ENCODE data around the gene ADARB1.

Gene ADARB1

DNA sequence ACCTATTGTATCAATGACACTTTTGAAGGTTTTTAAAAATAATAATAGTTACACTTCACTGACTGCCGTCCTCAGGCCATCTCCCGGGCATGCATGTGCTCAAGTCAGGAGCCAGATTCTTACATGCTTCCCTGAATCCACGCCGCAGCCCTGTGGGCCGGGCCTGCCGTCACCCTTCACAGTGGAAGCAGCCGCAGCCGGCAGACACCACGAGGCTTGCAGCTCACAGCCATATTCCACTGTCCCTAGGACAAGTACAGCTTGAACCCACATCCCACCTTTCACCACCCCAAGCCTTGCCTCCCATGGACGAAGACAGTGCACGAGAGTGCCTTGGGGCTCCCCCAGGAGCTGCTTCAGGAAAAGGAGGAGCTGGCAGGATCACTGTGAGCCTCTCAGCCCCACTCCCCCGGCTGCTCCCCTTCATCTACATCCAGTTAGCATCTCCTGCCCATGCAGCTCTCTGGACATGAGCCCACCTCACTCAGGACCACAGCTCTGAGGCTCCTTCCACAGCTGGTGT is 136.1 kb downstream of the ADARB1 start:
- H3K36me3 ChIP-seq (ENCODE audit: control insufficient read depth, insufficient read depth, low read length), result no peaks in the 10 kb centered on the region
- no peaks in the 10 kb centered on the region for H3K79me2 ChIP-seq
- no peak overlapping the region for H3K27ac ChIP-seq
- no peak overlapping the region for H3K4me2 ChIP-seq (ENCODE audit: low read length)
- no peak overlapping the region for H2AFZ ChIP-seq
- no peaks in the 10 kb centered on the region for H3K27me3 ChIP-seq (ENCODE audit: control insufficient read depth, insufficient read depth, low read length)
- peaks cover 4% of the 10 kb centered on the region for H3K4me1 ChIP-seq
- no peak overlapping the region for H3K4me3 ChIP-seq (ENCODE audit: low read depth, low read length)
- H3K9ac ChIP-seq, result no peak overlapping the region
- H3K9me3 ChIP-seq (ENCODE audit: control insufficient read depth, low read length), result no peaks in the 10 kb centered on the region
- TF ChIP-seq, protein P1, sequence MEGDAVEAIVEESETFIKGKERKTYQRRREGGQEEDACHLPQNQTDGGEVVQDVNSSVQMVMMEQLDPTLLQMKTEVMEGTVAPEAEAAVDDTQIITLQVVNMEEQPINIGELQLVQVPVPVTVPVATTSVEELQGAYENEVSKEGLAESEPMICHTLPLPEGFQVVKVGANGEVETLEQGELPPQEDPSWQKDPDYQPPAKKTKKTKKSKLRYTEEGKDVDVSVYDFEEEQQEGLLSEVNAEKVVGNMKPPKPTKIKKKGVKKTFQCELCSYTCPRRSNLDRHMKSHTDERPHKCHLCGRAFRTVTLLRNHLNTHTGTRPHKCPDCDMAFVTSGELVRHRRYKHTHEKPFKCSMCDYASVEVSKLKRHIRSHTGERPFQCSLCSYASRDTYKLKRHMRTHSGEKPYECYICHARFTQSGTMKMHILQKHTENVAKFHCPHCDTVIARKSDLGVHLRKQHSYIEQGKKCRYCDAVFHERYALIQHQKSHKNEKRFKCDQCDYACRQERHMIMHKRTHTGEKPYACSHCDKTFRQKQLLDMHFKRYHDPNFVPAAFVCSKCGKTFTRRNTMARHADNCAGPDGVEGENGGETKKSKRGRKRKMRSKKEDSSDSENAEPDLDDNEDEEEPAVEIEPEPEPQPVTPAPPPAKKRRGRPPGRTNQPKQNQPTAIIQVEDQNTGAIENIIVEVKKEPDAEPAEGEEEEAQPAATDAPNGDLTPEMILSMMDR (IDR thresholded peaks at IDR 0.05), result no peak

DNA sequence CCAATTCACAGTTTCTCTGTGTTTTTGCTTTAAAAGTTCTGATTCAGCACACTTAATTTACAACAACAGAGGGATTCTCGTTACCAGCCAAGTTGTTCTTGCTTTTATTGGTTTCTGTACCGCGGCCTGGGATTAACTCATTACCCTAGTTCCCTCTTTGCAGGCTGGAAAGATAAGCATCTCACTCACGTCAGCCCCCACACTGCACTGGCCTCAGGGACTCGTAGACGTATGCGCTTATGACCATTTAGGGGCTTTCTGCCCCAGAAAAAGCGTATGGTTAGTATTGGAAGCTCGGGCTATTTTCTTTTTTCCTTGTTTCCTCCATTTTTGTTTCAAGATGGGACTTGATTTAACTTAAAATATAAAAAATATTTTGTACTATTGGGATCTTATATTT is 137.3 kb downstream of the ADARB1 start:
- H3K27ac ChIP-seq, result peak overlapping the region; percentile 67
- H3K4me2 ChIP-seq (ENCODE audit: low read length), result no peak overlapping the region
- peak overlapping the region; percentile 61 for H2AFZ ChIP-seq
- H3K79me2 ChIP-seq, result no peaks in the 10 kb centered on the region
- peaks cover 4% of the 10 kb centered on the region for H3K4me1 ChIP-seq
- no peak overlapping the region for H3K4me3 ChIP-seq (ENCODE audit: low read depth, low read length)
- H3K36me3 ChIP-seq (ENCODE audit: control insufficient read depth, insufficient read depth, low read length), result no peaks in the 10 kb centered on the region
- TF ChIP-seq, protein P1 (IDR thresholded peaks at IDR 0.05), result no peak
- H3K9ac ChIP-seq, result no peak overlapping the region
- no peaks in the 10 kb centered on the region for H3K9me3 ChIP-seq (ENCODE audit: control insufficient read depth, low read length)
- no peaks in the 10 kb centered on the region for H3K27me3 ChIP-seq (ENCODE audit: control insufficient read depth, insufficient read depth, low read length)

DNA sequence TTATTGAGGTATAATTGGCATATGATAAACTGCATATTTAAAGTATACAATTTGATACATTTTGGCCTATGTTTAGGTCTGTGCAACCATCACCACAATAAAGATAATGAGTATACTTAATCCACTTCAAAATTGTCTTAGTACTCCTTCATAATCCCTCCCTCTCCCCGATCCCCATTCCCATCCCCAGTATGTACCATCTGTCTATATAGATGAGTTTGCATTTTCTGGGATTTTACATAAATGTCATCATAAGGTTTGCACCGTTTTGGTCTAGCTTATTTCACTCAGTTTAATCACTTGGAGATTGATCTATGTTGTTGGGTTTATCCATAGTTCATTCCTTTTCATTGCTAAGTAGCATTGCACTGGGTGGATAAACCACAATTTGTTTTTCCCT is 139.0 kb downstream of the ADARB1 start:
- Histone ChIP-seq H3K79me2 (no peaks in the 10 kb centered on the region), H3K4me1 (peaks cover 4% of the 10 kb centered on the region)
- TF ChIP-seq, protein P1 (IDR thresholded peaks at IDR 0.05), result no peak

DNA sequence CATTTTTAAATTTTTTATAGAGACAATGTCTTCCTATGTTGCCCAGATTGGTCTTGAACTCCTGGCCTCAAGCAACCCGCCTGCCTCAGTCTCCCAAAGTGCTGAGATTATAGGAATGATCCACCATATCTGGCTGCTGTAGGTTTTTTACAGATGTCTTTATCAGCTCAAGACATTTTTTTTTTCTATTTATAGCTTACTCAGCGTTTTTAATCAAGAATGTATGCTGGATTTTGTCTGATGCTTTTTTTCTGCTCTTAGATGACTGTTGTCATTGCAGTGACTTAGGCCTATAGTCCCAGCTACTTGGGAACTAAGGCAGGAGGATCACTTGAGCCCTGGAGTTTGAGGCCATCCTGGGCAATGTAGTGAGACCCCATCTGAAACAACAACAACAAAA is 140.8 kb downstream of the ADARB1 start:
- TF ChIP-seq, protein P1 (IDR thresholded peaks at IDR 0.05), result no peak

More for the DNA sequence above, 139.0 kb downstream of the ADARB1 start:
- no peak overlapping the region for H3K4me3 ChIP-seq (ENCODE audit: low read depth, low read length)
- no peaks in the 10 kb centered on the region for H3K36me3 ChIP-seq (ENCODE audit: control insufficient read depth, insufficient read depth, low read length)
- no peak overlapping the region for H3K4me2 ChIP-seq (ENCODE audit: low read length)
- H3K9me3 ChIP-seq (ENCODE audit: control insufficient read depth, low read length), result no peaks in the 10 kb centered on the region
- no peak overlapping the region for H3K27ac ChIP-seq
- H2AFZ ChIP-seq, result no peak overlapping the region
- H3K27me3 ChIP-seq (ENCODE audit: control insufficient read depth, insufficient read depth, low read length), result no peaks in the 10 kb centered on the region
- H3K9ac ChIP-seq, result no peak overlapping the region

DNA sequence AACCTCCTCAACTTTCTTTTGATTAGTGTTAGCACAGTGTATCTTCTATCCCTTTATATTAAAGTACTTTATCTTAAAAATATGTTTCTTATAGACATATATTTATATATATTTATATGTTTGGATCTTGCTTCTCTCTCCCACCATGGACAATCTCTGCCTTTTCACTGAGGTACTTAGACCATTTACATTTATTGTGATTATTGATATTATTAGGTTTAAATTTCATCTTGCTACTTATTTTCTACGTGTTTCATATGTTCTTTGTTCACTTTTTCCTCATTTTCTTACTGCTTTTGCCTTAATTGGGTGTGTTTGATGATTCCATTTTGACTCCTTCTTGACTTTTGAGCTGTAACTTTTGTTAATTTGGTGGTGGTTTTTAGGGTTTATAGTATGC is 142.6 kb downstream of the ADARB1 start:
- Histone ChIP-seq H3K9me3 (ENCODE audit: control insufficient read depth, low read length) (no peaks in the 10 kb centered on the region), H2AFZ (no peak overlapping the region), H3K4me1 (peaks cover 4% of the 10 kb centered on the region), H3K36me3 (ENCODE audit: control insufficient read depth, insufficient read depth, low read length) (no peaks in the 10 kb centered on the region), H3K4me2 (ENCODE audit: low read length) (no peak overlapping the region), H3K27ac (no peak overlapping the region), H3K27me3 (ENCODE audit: control insufficient read depth, insufficient read depth, low read length) (no peaks in the 10 kb centered on the region), H3K9ac (no peak overlapping the region), H3K79me2 (no peaks in the 10 kb centered on the region), H3K4me3 (ENCODE audit: low read depth, low read length) (no peak overlapping the region)
- TF ChIP-seq, protein P1 (IDR thresholded peaks at IDR 0.05), result no peak

More for the DNA sequence above, 140.8 kb downstream of the ADARB1 start:
- Histone ChIP-seq H3K79me2 (no peaks in the 10 kb centered on the region), H3K4me1 (peaks cover 4% of the 10 kb centered on the region), H3K9ac (no peak overlapping the region), H3K27me3 (ENCODE audit: control insufficient read depth, insufficient read depth, low read length) (no peaks in the 10 kb centered on the region), H3K4me2 (ENCODE audit: low read length) (no peak overlapping the region), H2AFZ (no peak overlapping the region), H3K9me3 (ENCODE audit: control insufficient read depth, low read length) (no peaks in the 10 kb centered on the region), H3K27ac (no peak overlapping the region), H3K4me3 (ENCODE audit: low read depth, low read length) (no peak overlapping the region), H3K36me3 (ENCODE audit: control insufficient read depth, insufficient read depth, low read length) (no peaks in the 10 kb centered on the region)
